Measurements from ENCODE around the gene AQR. TPM values are rescaled to one million over a fixed set of nuclear protein-coding genes. Genes with fewer than 3 reads are reported as not detected.

AQR gene
- polyA plus RNA-seq = 21.2 and 22.4 TPM in 2 replicates
- 60.9 and 63.0 TPM in 2 replicates for polyA minus RNA-seq

- Histone ChIP-seq H3F3A (ENCODE audit: insufficient read depth, low read length, poor library complexity, severe bottlenecking) (no peaks in the 10 kb centered on the region), H3K9ac (ENCODE audit: low read length) (peak within 1 kb of the TSS; percentile 76), H3K9me3 (ENCODE audit: low read length) (no peaks in the 10 kb centered on the region), H3K79me2 (replicated peaks; ENCODE audit: insufficient read depth, low read length) (peaks cover 45% of the 10 kb centered on the region), H2AFZ (ENCODE audit: low read depth, low read length) (peak within 1 kb of the TSS; percentile 84), H3K27me3 (ENCODE audit: insufficient read depth, low read depth, low read length) (no peaks in the 10 kb centered on the region), H3K36me3 (ENCODE audit: insufficient read depth, low read length) (no peaks in the 10 kb centered on the region), H3K27ac (ENCODE audit: low read length) (peak within 1 kb of the TSS; percentile 64), H3K9me2 (ENCODE audit: insufficient read depth, low read length) (no peaks in the 10 kb centered on the region), H3K4me3 (ENCODE audit: low read length) (peak within 1 kb of the TSS; percentile 92), H3K4me2 (ENCODE audit: low read length) (peak within 1 kb of the TSS; percentile 51), H4K20me1 (ENCODE audit: insufficient read depth) (no peaks in the 10 kb centered on the region)
- TF ChIP-seq TAF1 (IDR thresholded peaks at IDR 0.05; ENCODE audit: low read depth) = peak; percentile 87
- no peak for TF ChIP-seq EZH2 (IDR thresholded peaks at IDR 0.05; ENCODE audit: borderline replicate concordance, insufficient read depth, low read length, poor library complexity, severe bottlenecking)
- peak; percentile 86 for TF ChIP-seq MXI1 (conservative IDR thresholded peaks at IDR 0.05; ENCODE audit: poor library complexity, severe bottlenecking)
- peak; percentile 60 for TF ChIP-seq RAD21 (conservative IDR thresholded peaks at IDR 0.05)
- TF ChIP-seq, protein P1, sequence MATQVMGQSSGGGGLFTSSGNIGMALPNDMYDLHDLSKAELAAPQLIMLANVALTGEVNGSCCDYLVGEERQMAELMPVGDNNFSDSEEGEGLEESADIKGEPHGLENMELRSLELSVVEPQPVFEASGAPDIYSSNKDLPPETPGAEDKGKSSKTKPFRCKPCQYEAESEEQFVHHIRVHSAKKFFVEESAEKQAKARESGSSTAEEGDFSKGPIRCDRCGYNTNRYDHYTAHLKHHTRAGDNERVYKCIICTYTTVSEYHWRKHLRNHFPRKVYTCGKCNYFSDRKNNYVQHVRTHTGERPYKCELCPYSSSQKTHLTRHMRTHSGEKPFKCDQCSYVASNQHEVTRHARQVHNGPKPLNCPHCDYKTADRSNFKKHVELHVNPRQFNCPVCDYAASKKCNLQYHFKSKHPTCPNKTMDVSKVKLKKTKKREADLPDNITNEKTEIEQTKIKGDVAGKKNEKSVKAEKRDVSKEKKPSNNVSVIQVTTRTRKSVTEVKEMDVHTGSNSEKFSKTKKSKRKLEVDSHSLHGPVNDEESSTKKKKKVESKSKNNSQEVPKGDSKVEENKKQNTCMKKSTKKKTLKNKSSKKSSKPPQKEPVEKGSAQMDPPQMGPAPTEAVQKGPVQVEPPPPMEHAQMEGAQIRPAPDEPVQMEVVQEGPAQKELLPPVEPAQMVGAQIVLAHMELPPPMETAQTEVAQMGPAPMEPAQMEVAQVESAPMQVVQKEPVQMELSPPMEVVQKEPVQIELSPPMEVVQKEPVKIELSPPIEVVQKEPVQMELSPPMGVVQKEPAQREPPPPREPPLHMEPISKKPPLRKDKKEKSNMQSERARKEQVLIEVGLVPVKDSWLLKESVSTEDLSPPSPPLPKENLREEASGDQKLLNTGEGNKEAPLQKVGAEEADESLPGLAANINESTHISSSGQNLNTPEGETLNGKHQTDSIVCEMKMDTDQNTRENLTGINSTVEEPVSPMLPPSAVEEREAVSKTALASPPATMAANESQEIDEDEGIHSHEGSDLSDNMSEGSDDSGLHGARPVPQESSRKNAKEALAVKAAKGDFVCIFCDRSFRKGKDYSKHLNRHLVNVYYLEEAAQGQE (IDR thresholded peaks at IDR 0.05; ENCODE audit: borderline replicate concordance) = no peak
- peak; percentile 79 for TF ChIP-seq POLR2AphosphoS5 (IDR thresholded peaks at IDR 0.05)
- TF ChIP-seq SMC3 (conservative IDR thresholded peaks at IDR 0.05; ENCODE audit: poor library complexity) = peak; percentile 69
- TF ChIP-seq, protein P2, sequence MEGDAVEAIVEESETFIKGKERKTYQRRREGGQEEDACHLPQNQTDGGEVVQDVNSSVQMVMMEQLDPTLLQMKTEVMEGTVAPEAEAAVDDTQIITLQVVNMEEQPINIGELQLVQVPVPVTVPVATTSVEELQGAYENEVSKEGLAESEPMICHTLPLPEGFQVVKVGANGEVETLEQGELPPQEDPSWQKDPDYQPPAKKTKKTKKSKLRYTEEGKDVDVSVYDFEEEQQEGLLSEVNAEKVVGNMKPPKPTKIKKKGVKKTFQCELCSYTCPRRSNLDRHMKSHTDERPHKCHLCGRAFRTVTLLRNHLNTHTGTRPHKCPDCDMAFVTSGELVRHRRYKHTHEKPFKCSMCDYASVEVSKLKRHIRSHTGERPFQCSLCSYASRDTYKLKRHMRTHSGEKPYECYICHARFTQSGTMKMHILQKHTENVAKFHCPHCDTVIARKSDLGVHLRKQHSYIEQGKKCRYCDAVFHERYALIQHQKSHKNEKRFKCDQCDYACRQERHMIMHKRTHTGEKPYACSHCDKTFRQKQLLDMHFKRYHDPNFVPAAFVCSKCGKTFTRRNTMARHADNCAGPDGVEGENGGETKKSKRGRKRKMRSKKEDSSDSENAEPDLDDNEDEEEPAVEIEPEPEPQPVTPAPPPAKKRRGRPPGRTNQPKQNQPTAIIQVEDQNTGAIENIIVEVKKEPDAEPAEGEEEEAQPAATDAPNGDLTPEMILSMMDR (IDR thresholded peaks at IDR 0.05; ENCODE audit: poor library complexity, severe bottlenecking) = peak; percentile 95
- TF ChIP-seq EP300 (conservative IDR thresholded peaks at IDR 0.05; ENCODE audit: poor library complexity, severe bottlenecking) = peak; percentile 69
Observed at GRCh38 chr15:34969340-34970097, at the start of gene AQR. TSS of gene AQR (minus strand) at chr15:34969742. CDS start at chr15:34969613, 129 bp downstream.

DNA sequence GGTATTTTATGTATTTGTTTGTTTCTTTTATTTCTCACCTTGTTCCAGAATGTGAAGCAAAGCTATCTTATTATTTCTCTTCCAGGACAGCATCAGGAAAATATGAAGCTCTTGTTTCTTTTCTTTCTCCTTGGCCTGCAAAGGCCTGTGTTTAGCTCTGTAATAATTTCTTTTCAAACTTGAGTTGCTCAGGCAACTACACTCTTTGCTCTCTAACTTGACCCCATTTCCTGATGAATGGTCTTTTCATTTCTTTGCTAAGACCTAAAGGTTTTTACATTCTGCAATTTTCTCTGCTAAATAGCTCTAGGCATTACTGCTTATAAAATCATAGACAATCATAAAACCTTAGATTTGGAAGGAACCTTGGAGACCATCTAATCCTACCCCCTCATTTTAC lies 44.7 kb upstream of the AQR start:
- Histone ChIP-seq H3K27ac (ENCODE audit: low read length) (no peak overlapping the region), H3K36me3 (ENCODE audit: insufficient read depth, low read length) (no peaks in the 10 kb centered on the region), H3K4me2 (ENCODE audit: low read length) (no peak overlapping the region), H3K4me3 (ENCODE audit: low read length) (no peak overlapping the region), H3K9me3 (ENCODE audit: low read length) (no peaks in the 10 kb centered on the region), H3F3A (ENCODE audit: insufficient read depth, low read length, poor library complexity, severe bottlenecking) (no peaks in the 10 kb centered on the region), H3K9ac (ENCODE audit: low read length) (no peak overlapping the region), H3K9me2 (ENCODE audit: insufficient read depth, low read length) (no peaks in the 10 kb centered on the region), H3K79me2 (replicated peaks; ENCODE audit: insufficient read depth, low read length) (no peaks in the 10 kb centered on the region), H2AFZ (ENCODE audit: low read depth, low read length) (no peak overlapping the region), H4K20me1 (ENCODE audit: insufficient read depth) (no peaks in the 10 kb centered on the region), H3K27me3 (ENCODE audit: insufficient read depth, low read depth, low read length) (no peaks in the 10 kb centered on the region)
- TF ChIP-seq, protein P2 (IDR thresholded peaks at IDR 0.05; ENCODE audit: poor library complexity, severe bottlenecking) = no peak
- TF ChIP-seq EZH2 (IDR thresholded peaks at IDR 0.05; ENCODE audit: borderline replicate concordance, insufficient read depth, low read length, poor library complexity, severe bottlenecking) (no peak), SMC3 (conservative IDR thresholded peaks at IDR 0.05; ENCODE audit: poor library complexity) (no peak), EP300 (conservative IDR thresholded peaks at IDR 0.05; ENCODE audit: poor library complexity, severe bottlenecking) (no peak), RAD21 (conservative IDR thresholded peaks at IDR 0.05) (no peak), TAF1 (IDR thresholded peaks at IDR 0.05; ENCODE audit: low read depth) (no peak), MXI1 (conservative IDR thresholded peaks at IDR 0.05; ENCODE audit: poor library complexity, severe bottlenecking) (no peak), POLR2AphosphoS5 (IDR thresholded peaks at IDR 0.05) (no peak)
- TF ChIP-seq, protein P1 (IDR thresholded peaks at IDR 0.05; ENCODE audit: borderline replicate concordance) = no peak

All from neural cell (in vitro differentiated cells).